IMR-90 (cell line): ENCODE results near the gene CD300LB. TPM values are rescaled to one million over a fixed set of nuclear protein-coding genes. Genes with fewer than 3 reads are reported as not detected.

ENCODE experiments used
- ATAC-seq: fragments of 200-7000 bp; cut with Tn5 transposase; 2 replicates; pipeline ENCODE4 v1.9.1; 2020; ENCODE audit warnings: low read depth, mild to moderate bottlenecking, moderate library complexity
- BruUV-seq: library from RNA; stranded (reverse); fragments of 400-500 nt; replicated peaks from 2 replicates; lab custom pipeline; 2021; lab: Mats Ljungman, UMichigan
- CTCF ChIA-PET: fragments of 300-600 bp; formaldehyde crosslinking; extraction: SDS; loops from one replicate; lab custom pipeline; 2021; ENCODE audit warnings: antibody characterized with exemption; lab: Yijun Ruan, JAX
- POLR2A ChIA-PET: fragments of 300-600 bp; sonication (Branson Sonifier 250); formaldehyde crosslinking; loops from one replicate; lab custom pipeline; 2022; ENCODE audit warnings: antibody characterized with exemption; ENCODE audit not compliant: unreplicated experiment; lab: Charles Lee
- DNase-seq: peaks from one replicate; pipeline ENCODE4 v3.0.0; 2013
- H2AFZ ChIP-seq: replicated peaks from 2 replicates; pipeline ENCODE3; 2013; ENCODE audit warnings: low read length, mild to moderate bottlenecking; ENCODE audit not compliant: poor library complexity
- H2AK5ac ChIP-seq: 2 replicates; pipeline ENCODE4 v1.6.1; 2013; ENCODE audit warnings: low read depth, low read length, inconsistent platforms
- H2AK9ac ChIP-seq: replicated peaks from 2 replicates; pipeline ENCODE3; 2013; ENCODE audit warnings: mild to moderate bottlenecking, low read depth, low read length, moderate library complexity; ENCODE audit not compliant: poor library complexity
- H2BK120ac ChIP-seq: 2 replicates; pipeline ENCODE4 v1.6.1; 2013; ENCODE audit warnings: low read depth, low read length, inconsistent platforms
- H2BK15ac ChIP-seq: 3 replicates; pipeline ENCODE4 v1.6.1; 2013; ENCODE audit warnings: low read depth, low read length, inconsistent platforms
- H2BK20ac ChIP-seq: 2 replicates; pipeline ENCODE4 v1.6.1; 2013; ENCODE audit warnings: low read depth, mild to moderate bottlenecking, inconsistent platforms, low read length, moderate library complexity
- H2BK5ac ChIP-seq: 2 replicates; pipeline ENCODE4 v1.6.1; 2013; ENCODE audit warnings: mild to moderate bottlenecking, low read depth, low read length, inconsistent platforms; ENCODE audit not compliant: poor library complexity, severe bottlenecking
- H3K14ac ChIP-seq: replicated peaks from 2 replicates; pipeline ENCODE4 v1.6.1; 2013; ENCODE audit warnings: low read depth, low read length, inconsistent platforms
- H3K18ac ChIP-seq: 2 replicates; pipeline ENCODE4 v1.6.1; 2013; ENCODE audit warnings: low read depth, low read length, control low read depth
- H3K23ac ChIP-seq: 2 replicates; pipeline ENCODE4 v1.6.1; 2013; ENCODE audit warnings: low read depth, low read length, inconsistent platforms
- H3K27ac ChIP-seq: 2 replicates; pipeline ENCODE4 v1.5.1; 2013; ENCODE audit warnings: mild to moderate bottlenecking, control low read depth, low read length; ENCODE audit not compliant: insufficient read depth
- H3K27me3 ChIP-seq: 2 replicates; pipeline ENCODE4 v1.6.1; 2013; ENCODE audit warnings: low read length; ENCODE audit not compliant: control insufficient read depth, insufficient read depth
- H3K36me3 ChIP-seq: 2 replicates; pipeline ENCODE4 v1.6.1; 2013; ENCODE audit warnings: low read length, mixed read lengths; ENCODE audit not compliant: control insufficient read depth, insufficient read depth
- H3K4ac ChIP-seq: 2 replicates; pipeline ENCODE4 v1.6.1; 2013; ENCODE audit warnings: low read depth, low read length, inconsistent platforms
- H3K4me1 ChIP-seq: 2 replicates; pipeline ENCODE4 v1.6.1; 2013; ENCODE audit warnings: low read length, mixed read lengths; ENCODE audit not compliant: control insufficient read depth, insufficient read depth
- H3K4me2 ChIP-seq: 2 replicates; pipeline ENCODE4 v1.6.1; 2013; ENCODE audit warnings: low read depth, mild to moderate bottlenecking, control low read depth, low read length, moderate library complexity
- H3K4me3 ChIP-seq: 2 replicates; pipeline ENCODE4 v1.5.1; 2013; ENCODE audit warnings: low read depth, mild to moderate bottlenecking, control low read depth, low read length, moderate library complexity; ENCODE audit not compliant: insufficient read depth
- H3K56ac ChIP-seq: 2 replicates; pipeline ENCODE4 v1.6.1; 2013; ENCODE audit warnings: low read length, inconsistent platforms; ENCODE audit not compliant: insufficient read depth; ENCODE audit errors: extremely low read depth
- H3K79me1 ChIP-seq, 2 experiments: 2 replicates each; pipeline ENCODE4 v1.6.1; 2013; ENCODE audit warnings: low read length in 2 of 2, inconsistent platforms in 1 of 2, low read depth in 1 of 2
- H3K9ac ChIP-seq: 2 replicates; pipeline ENCODE4 v1.6.1; 2013; ENCODE audit warnings: low read depth, low read length, control low read depth
- H3K9me1 ChIP-seq: 2 replicates; pipeline ENCODE4 v1.6.1; 2013; ENCODE audit warnings: low read length, inconsistent platforms; ENCODE audit not compliant: insufficient read depth
- H3K9me3 ChIP-seq: 2 replicates; pipeline ENCODE4 v1.6.1; 2013; ENCODE audit warnings: low read length; ENCODE audit not compliant: control insufficient read depth, insufficient read depth
- H4K20me1 ChIP-seq: 2 replicates; pipeline ENCODE4 v1.6.1; 2013; ENCODE audit warnings: low read length, inconsistent platforms; ENCODE audit not compliant: insufficient read depth
- H4K5ac ChIP-seq: 2 replicates; pipeline ENCODE4 v1.6.1; 2013; ENCODE audit warnings: mild to moderate bottlenecking, low read depth, low read length, control low read depth
- H4K8ac ChIP-seq, 2 experiments: 2 replicates each; pipeline ENCODE4 v1.6.1; 2013; ENCODE audit warnings: low read depth in 2 of 2, low read length in 2 of 2, control low read depth in 1 of 2, inconsistent platforms in 1 of 2
- H4K91ac ChIP-seq: 2 replicates; pipeline ENCODE4 v1.6.1; 2013; ENCODE audit warnings: low read depth, low read length, inconsistent platforms; ENCODE audit not compliant: insufficient read depth
- BHLHE40 ChIP-seq: fragments of 150-350 bp; IDR thresholded peaks from 2 replicates; pipeline ENCODE4 v1.6.1; 2016; ENCODE audit warnings: mild to moderate bottlenecking, low read depth, low read length
- CEBPB ChIP-seq: IDR thresholded peaks from 2 replicates; pipeline ENCODE4 v1.6.1; 2012; ENCODE audit warnings: low read depth, low read length, improper control_type of control experiment
- CHD1 ChIP-seq: IDR thresholded peaks from 2 replicates; pipeline ENCODE4 v1.6.1; 2012; ENCODE audit warnings: low read depth, low read length, improper control_type of control experiment
- CTCF ChIP-seq: conservative IDR thresholded peaks from 2 replicates; pipeline ENCODE4 v1.5.1; 2012; ENCODE audit warnings: mild to moderate bottlenecking, low read depth, low read length, improper control_type of control experiment
- FOS ChIP-seq: fragments of 150-350 bp; IDR thresholded peaks from 2 replicates; pipeline ENCODE4 v1.6.1; 2016; ENCODE audit warnings: low read depth, low read length
- MAFK ChIP-seq: IDR thresholded peaks from 2 replicates; pipeline ENCODE4 v1.6.1; 2012; ENCODE audit warnings: low read depth, low read length, improper control_type of control experiment
- MAZ ChIP-seq: IDR thresholded peaks from 2 replicates; pipeline ENCODE4 v1.6.1; 2012; ENCODE audit warnings: low read depth, mild to moderate bottlenecking, low read length, improper control_type of control experiment, moderate library complexity, borderline replicate concordance
- MXI1 ChIP-seq: IDR thresholded peaks from 2 replicates; pipeline ENCODE4 v1.6.1; 2012; ENCODE audit warnings: low read depth, mild to moderate bottlenecking, low read length, moderate library complexity, borderline replicate concordance
- NFE2L2 ChIP-seq: fragments of 150-350 bp; IDR thresholded peaks from 2 replicates; pipeline ENCODE4 v1.6.1; 2016; ENCODE audit warnings: low read depth, mild to moderate bottlenecking, low read length
- RAD21 ChIP-seq: IDR thresholded peaks from 2 replicates; pipeline ENCODE4 v1.6.1; 2012; ENCODE audit warnings: low read length, improper control_type of control experiment
- RFX5 ChIP-seq: IDR thresholded peaks from 2 replicates; pipeline ENCODE4 v1.8.0; 2012; ENCODE audit warnings: low read depth, mild to moderate bottlenecking, low read length, moderate library complexity
- SMC3 ChIP-seq: fragments of 150-350 bp; IDR thresholded peaks from 2 replicates; pipeline ENCODE4 v1.6.1; 2016; ENCODE audit warnings: low read depth, mild to moderate bottlenecking, antibody characterized with exemption, low read length, moderate library complexity
- WGBS, 2 experiments: methylation state at CpG; one replicate each; pipeline versions ENCODE4 v1.1.5 to v1.1.7; 2013; ENCODE audit warnings: missing lambda C conversion rate in 2 of 2; ENCODE audit not compliant: insufficient read length in 1 of 2; ENCODE audit errors: extremely low coverage in 2 of 2; 5-methylcytosine and 5-hydroxymethylcytosine counted together
- dilution Hi-C: fragments of 300-500 bp; cut with HindIII; formaldehyde crosslinking; loops from one replicate; pipeline ENCODE4 v1.14.3; 2018; ENCODE audit warnings: low sequenced_read_pairs; ENCODE audit not compliant: unreplicated experiment
- in situ Hi-C: fragments of 300-500 bp; cut with MboI; formaldehyde crosslinking; loops from 3 replicates; pipeline ENCODE4 v1.14.3; 2019; ENCODE audit warnings: low sequenced_read_pairs, inconsistent platforms, mixed read lengths
- intact Hi-C: fragments of 100-400 bp; cut with micrococcal nuclease; formaldehyde crosslinking; loops from 2 replicates; pipeline ENCODE4 v1.10.0; 2022
- polyA plus RNA-seq, 3 experiments: library from polyadenylated mRNA; depleted of rRNA; stranded (reverse); fragments of >200 nt; gene quantifications; 2 replicates each; pipeline ENCODE4 v1.2.3, GENCODE V29; 2012; ENCODE audit warnings: low replicate concordance in 1 of 3
- total RNA-seq: library from RNA; depleted of rRNA; stranded (reverse); fragments of >200 nt; gene quantifications from 2 replicates; pipeline ENCODE4 v1.2.3, GENCODE V29; 2012
- TF ChIP-seq, protein P1 (sequence below): fragments of 150-350 bp; IDR thresholded peaks from 2 replicates; pipeline ENCODE4 v1.6.1; 2016; ENCODE audit warnings: low read depth, mild to moderate bottlenecking, low read length, moderate library complexity, borderline replicate concordance

The CD300LB gene
- total and polyA plus RNA-seq, 2 of the 4 experiments (the other 2 are of a cell fraction), result not detected

GRCh38 chr17:74543891-74544760 lies 12.9 kb upstream of the CD300LB start:
- no peaks in the 10 kb centered on the region for H3K79me1 ChIP-seq
- in situ Hi-C loops (no loop called here), dilution Hi-C loops (no loop called here), intact Hi-C loops (no loop called here)
- no peak overlapping the region for H4K5ac ChIP-seq
- no peak overlapping the region for H3K56ac ChIP-seq
- H3K4me3 ChIP-seq, result no peak overlapping the region
- no peak overlapping the region for H2AK9ac ChIP-seq
- no peak overlapping the region for H3K4ac ChIP-seq
- no peak overlapping the region for H3K14ac ChIP-seq
- no peaks in the 10 kb centered on the region for H3K9me1 ChIP-seq
- TF ChIP-seq MAZ (no peak), RFX5 (no peak), RAD21 (no peak), CTCF (no peak), NFE2L2 (no peak), FOS (no peak), CHD1 (no peak), MXI1 (no peak), CEBPB (no peak), BHLHE40 (no peak), SMC3 (no peak), MAFK (no peak)
- TF ChIP-seq, protein P1, sequence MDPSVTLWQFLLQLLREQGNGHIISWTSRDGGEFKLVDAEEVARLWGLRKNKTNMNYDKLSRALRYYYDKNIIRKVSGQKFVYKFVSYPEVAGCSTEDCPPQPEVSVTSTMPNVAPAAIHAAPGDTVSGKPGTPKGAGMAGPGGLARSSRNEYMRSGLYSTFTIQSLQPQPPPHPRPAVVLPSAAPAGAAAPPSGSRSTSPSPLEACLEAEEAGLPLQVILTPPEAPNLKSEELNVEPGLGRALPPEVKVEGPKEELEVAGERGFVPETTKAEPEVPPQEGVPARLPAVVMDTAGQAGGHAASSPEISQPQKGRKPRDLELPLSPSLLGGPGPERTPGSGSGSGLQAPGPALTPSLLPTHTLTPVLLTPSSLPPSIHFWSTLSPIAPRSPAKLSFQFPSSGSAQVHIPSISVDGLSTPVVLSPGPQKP, result no peak
- peaks cover 49% of the 10 kb centered on the region for H3K9me3 ChIP-seq
- no peak overlapping the region for H4K91ac ChIP-seq
- no peaks in the 10 kb centered on the region for H3K4me1 ChIP-seq
- H2BK15ac ChIP-seq, result no peak overlapping the region
- H2BK5ac ChIP-seq, result no peak overlapping the region
- H2AK5ac ChIP-seq, result no peak overlapping the region
- no peak overlapping the region for H2BK20ac ChIP-seq
- H3K18ac ChIP-seq, result no peak overlapping the region
- no peak overlapping the region for H3K9ac ChIP-seq
- CTCF ChIA-PET, result no interaction called here
- H2BK120ac ChIP-seq, result no peak overlapping the region
- no TSS peak for BruUV-seq
- no peaks in the 10 kb centered on the region for H3K36me3 ChIP-seq
- POLR2A ChIA-PET, result no interaction called here
- no peak for DNase-seq
- no peaks in the 10 kb centered on the region for H4K20me1 ChIP-seq
- no peak for ATAC-seq
- H3K27ac ChIP-seq, result no peak overlapping the region
- H2AFZ ChIP-seq, result no peak overlapping the region
- H3K27me3 ChIP-seq, result no peaks in the 10 kb centered on the region
- WGBS, 2 experiments, result 70% methylated on average over 8 of the region's 18 CpGs; no CpG with 5 or more reads in 1 of the 2 experiments
- no peak overlapping the region for H4K8ac ChIP-seq
- H3K23ac ChIP-seq, result no peak overlapping the region
- no peak overlapping the region for H3K4me2 ChIP-seq
